Activated CD8-positive, alpha-beta memory T cell treated with anti-CD3 and anti-CD28 coated beads, Interleukin-2, amount 10 ng/mL, durations not matched to agents 7 days and 5 days (primary cell): Measurements from ENCODE around the gene OR51V1. TPM values are rescaled to one million over a fixed set of nuclear protein-coding genes. Genes with fewer than 3 reads are reported as not detected.
"Not testable (repeated sequence)": the region's sequence is repeated elsewhere in the genome, so short reads cannot be mapped to it uniquely, and the experiment has no call there.

Experiments used
- ATAC-seq: fragments of 150-1000 bp; cut with Tn5 transposase; one replicate; pipeline ENCODE4 v1.10.0; 2021; ENCODE audit warnings: moderate library complexity
- CTCF ChIA-PET: fragments of 350-600 bp; sonication (Branson Sonifier 250); formaldehyde crosslinking; loops from one replicate; lab custom pipeline; 2021; ENCODE audit warnings: antibody characterized with exemption; lab: Charles Lee
- DNase-seq: peaks from one replicate; pipeline ENCODE4 v3.0.0-alpha.2; 2020
- H3K27ac Mint-ChIP-seq: one replicate; pipeline ENCODE4 v1.8.0; 2021; ENCODE audit warnings: mild to moderate bottlenecking, mixed read lengths
- H3K27me3 Mint-ChIP-seq: one replicate; pipeline ENCODE4 v1.8.0; 2021; ENCODE audit warnings: mixed read lengths
- H3K36me3 Mint-ChIP-seq: one replicate; pipeline ENCODE4 v1.8.0; 2021; ENCODE audit warnings: mild to moderate bottlenecking, mixed read lengths
- H3K4me1 Mint-ChIP-seq: one replicate; pipeline ENCODE4 v1.8.0; 2021; ENCODE audit warnings: mixed read lengths
- H3K4me3 Mint-ChIP-seq: one replicate; pipeline ENCODE4 v1.8.0; 2021; ENCODE audit warnings: mild to moderate bottlenecking, moderate library complexity, mixed read lengths
- H3K9me3 Mint-ChIP-seq: one replicate; pipeline ENCODE4 v1.8.0; 2022; ENCODE audit warnings: low read depth, mixed read lengths
- total RNA-seq, 2 experiments: library from RNA; stranded (reverse); gene quantifications; one replicate each; pipeline ENCODE4 v1.2.3, GENCODE V29; 2021

Gene OR51V1, protein sequence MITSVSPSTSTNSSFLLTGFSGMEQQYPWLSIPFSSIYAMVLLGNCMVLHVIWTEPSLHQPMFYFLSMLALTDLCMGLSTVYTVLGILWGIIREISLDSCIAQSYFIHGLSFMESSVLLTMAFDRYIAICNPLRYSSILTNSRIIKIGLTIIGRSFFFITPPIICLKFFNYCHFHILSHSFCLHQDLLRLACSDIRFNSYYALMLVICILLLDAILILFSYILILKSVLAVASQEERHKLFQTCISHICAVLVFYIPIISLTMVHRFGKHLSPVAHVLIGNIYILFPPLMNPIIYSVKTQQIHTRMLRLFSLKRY
- not detected for total RNA-seq

DNA sequence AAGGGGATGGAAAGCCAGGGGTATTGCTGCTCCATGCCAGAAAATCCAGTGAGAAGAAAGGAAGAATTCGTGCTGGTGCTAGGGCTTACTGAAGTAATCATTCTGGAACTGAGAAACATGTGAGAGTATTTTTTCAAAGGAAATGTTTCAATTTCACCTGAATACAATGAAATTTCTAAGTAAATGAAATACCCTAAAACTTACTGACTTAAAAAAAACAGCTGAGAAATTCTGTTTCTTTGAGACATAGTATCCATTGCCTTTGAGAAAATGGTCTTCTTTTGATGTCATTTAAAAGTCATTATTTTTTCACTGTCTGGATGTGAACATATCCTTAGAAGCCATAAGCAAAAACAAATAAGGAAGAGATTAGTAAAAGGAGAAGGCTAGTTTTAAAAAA, at the start of gene OR51V1:
Gene OR51V1 (minus strand): TSS at position 101 of the 400 bp plus-strand sequence. CDS start 0 bp downstream, at position 101.
- no peak within 1 kb of the TSS for H3K27ac Mint-ChIP-seq
- no peaks in the 10 kb centered on the region for H3K36me3 Mint-ChIP-seq
- ATAC-seq (no peak), DNase-seq (no peak)
- CTCF ChIA-PET = no interaction called here
- no peaks in the 10 kb centered on the region for H3K9me3 Mint-ChIP-seq
- H3K4me1 Mint-ChIP-seq = no peaks in the 10 kb centered on the region
- H3K4me3 Mint-ChIP-seq = no peak within 1 kb of the TSS
- no peaks in the 10 kb centered on the region for H3K27me3 Mint-ChIP-seq

DNA sequence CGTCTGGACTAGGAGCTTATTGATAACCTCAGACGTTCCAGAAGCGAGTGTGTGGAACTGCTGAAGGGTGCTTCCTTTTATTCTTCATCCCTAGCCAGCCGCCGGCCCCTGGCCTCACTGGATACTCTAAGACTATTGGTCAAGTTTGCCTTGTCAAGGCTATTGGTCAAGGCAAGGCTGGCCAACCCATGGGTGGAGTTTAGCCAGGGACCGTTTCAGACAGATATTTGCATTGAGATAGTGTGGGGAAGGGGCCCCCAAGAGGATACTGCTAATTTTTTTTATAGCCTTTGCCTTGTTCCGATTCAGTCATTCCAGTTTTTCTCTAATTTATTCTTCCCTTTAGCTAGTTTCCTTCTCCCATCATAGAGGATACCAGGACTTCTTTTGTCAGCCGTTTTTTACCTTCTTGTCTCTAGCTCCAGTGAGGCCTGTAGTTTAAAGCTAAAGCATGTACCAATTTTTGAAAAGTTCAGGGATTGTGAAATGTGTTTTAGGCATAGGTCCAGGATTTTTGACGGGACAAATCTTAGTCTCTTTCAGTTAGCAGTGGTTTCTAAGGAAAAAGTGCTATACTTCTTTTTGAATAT, 49.4 kb upstream of the OR51V1 start, which contains the start of gene HBG1:
Gene HBG1 (minus strand): TSS at position 51 of the 590 bp plus-strand sequence. CDS start 53 bp downstream, outside the sequence.
- CTCF ChIA-PET, H3K9me3 Mint-ChIP-seq, H3K27me3 Mint-ChIP-seq, H3K4me3 Mint-ChIP-seq, H3K36me3 Mint-ChIP-seq, ATAC-seq, H3K27ac Mint-ChIP-seq, H3K4me1 Mint-ChIP-seq, DNase-seq: not testable (repeated sequence)

DNA sequence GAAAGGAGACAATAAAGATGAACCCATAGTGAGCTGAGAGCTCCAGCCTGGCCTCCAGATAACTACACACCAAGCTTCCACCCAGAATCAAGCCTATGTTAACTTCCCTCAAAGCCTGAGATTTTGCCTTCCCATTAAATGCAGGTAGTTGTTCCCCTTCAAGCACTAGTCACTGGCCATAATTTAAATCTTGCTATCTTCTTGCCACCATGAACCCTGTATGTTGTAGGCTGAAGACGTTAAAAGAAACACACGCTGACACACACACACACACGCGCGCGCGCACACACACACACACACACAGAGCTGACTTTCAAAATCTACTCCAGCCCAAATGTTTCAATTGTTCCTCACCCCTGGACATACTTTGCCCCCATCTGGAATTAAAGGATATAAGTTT, 48.0 kb upstream of the OR51V1 start:
- H3K27me3 Mint-ChIP-seq, CTCF ChIA-PET, ATAC-seq, H3K27ac Mint-ChIP-seq, H3K36me3 Mint-ChIP-seq, H3K9me3 Mint-ChIP-seq, H3K4me3 Mint-ChIP-seq, DNase-seq, H3K4me1 Mint-ChIP-seq: not testable (repeated sequence)

DNA sequence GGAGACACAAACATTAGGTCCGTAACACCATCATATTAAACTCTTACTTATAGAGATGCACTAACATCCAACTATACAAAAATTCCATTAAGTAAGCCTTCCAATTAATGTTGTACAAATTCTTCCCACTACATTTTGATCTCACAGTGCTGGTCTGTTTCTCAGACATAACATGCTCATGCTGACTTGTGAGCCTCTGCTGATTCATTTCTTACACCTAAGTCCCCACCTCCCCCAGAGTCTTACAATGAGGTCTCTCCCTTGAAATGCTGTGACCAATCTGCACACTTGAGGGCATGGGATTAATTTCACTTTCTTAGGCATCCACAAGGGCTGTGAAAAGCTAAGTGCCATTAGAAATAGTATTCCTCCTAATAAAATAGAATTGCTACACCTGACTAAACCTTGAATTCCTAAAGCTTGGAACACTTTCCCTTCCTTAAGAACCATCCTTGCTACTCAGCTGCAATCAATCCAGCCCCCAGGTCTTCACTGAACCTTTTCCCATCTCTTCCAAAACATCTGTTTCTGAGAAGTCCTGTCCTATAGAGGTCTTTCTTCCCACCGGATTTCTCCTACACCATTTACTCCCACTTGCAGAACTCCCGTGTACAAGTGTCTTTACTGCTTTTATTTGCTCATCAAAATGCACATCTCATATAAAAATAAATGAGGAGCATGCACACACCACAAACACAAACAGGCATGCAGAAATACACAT, 47.1 kb upstream of the OR51V1 start:
- no peak for DNase-seq
- Mint-ChIP-seq H3K27ac (no peak overlapping the region), H3K36me3 (no peaks in the 10 kb centered on the region), H3K4me1 (no peaks in the 10 kb centered on the region), H3K4me3 (no peak overlapping the region), H3K9me3 (no peaks in the 10 kb centered on the region), H3K27me3 (peaks cover 2% of the 10 kb centered on the region)
- no peak for ATAC-seq
- CTCF ChIA-PET = no interaction called here

DNA sequence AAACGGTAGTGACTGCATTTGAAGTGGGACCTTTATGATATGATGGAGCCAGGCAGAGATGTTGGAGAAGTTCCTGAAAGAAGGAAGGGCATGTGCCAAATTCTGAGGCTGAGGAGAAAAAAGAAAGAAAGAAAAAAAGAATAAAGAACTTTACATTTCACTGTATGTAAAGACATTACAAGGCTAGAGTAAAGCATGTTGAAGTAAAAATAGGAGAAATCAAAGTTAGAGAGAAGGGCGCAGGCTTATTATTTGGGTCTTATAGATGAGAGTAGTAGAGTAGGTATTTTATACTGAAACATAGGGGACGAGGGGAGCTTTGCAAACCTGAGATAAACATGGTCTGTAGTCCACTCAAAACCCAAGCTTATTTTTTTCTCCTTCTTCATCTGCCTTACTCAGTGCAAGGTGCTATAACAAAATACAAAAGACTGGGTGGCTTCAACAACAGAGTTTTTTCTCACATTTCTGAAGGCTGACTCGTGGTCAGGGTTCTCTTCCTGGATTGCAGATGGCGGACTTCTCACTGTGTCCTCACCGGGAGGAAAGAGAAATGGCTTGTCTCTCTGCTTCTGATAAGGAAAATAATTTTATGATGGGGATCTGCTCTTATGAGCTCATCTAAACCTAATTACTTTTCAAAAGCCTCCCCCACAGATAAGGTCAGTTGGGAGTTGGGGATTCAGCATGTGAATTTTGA, 46.4 kb upstream of the OR51V1 start:
- DNase-seq (no peak), ATAC-seq (no peak)
- H3K36me3 Mint-ChIP-seq = no peaks in the 10 kb centered on the region
- CTCF ChIA-PET = no interaction called here
- H3K9me3 Mint-ChIP-seq = no peaks in the 10 kb centered on the region
- no peaks in the 10 kb centered on the region for H3K4me1 Mint-ChIP-seq
- H3K27ac Mint-ChIP-seq = no peak overlapping the region
- no peak overlapping the region for H3K4me3 Mint-ChIP-seq
- peaks cover 2% of the 10 kb centered on the region for H3K27me3 Mint-ChIP-seq

DNA sequence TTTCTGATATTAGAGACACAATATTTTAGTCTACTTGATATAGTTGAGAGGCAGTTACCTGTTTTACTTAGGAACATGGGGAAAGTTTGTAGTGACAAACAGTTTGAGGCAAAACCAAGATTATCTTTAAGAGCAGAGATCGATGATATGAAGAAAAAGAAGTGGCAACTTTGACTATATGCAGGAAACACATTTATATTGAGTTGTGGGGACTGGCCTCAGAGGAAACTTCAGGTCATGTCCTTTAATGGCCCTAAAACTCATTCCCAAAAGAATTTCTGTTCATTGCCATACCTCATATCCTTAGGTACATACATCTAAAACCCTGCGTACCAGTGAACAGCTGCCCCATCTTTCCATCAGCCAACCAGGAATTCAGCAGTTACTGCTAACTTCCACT, 44.7 kb upstream of the OR51V1 start:
- H3K27me3 Mint-ChIP-seq = peaks cover 2% of the 10 kb centered on the region
- H3K9me3 Mint-ChIP-seq = no peaks in the 10 kb centered on the region
- no peak for ATAC-seq
- H3K36me3 Mint-ChIP-seq = no peaks in the 10 kb centered on the region
- no peak overlapping the region for H3K4me3 Mint-ChIP-seq
- DNase-seq = no peak
- H3K27ac Mint-ChIP-seq = no peak overlapping the region
- H3K4me1 Mint-ChIP-seq = no peaks in the 10 kb centered on the region
- CTCF ChIA-PET = no interaction called here

DNA sequence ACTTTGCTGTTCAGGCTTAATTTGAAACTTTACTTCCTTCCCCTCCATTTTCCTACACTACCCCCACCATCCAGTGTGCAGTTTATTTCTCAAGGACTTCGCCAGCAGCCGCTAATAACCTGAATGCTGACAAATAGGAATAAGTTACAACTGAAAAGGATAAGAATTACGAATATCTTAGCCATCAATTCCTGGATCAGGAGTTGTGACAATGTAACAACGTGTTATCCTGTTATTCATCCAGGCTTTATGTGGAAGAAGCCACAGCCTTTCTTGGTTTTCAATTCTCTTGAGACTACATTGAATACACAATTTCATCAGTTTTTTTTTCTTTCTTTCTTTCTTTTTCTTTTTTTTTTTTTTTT, 43.3 kb upstream of the OR51V1 start:
- H3K27me3 Mint-ChIP-seq = peaks cover 2% of the 10 kb centered on the region
- CTCF ChIA-PET = no interaction called here
- H3K36me3 Mint-ChIP-seq = no peaks in the 10 kb centered on the region
- H3K27ac Mint-ChIP-seq = no peak overlapping the region
- ATAC-seq (no peak), DNase-seq (no peak)
- no peak overlapping the region for H3K4me3 Mint-ChIP-seq
- H3K4me1 Mint-ChIP-seq = no peaks in the 10 kb centered on the region
- no peaks in the 10 kb centered on the region for H3K9me3 Mint-ChIP-seq

DNA sequence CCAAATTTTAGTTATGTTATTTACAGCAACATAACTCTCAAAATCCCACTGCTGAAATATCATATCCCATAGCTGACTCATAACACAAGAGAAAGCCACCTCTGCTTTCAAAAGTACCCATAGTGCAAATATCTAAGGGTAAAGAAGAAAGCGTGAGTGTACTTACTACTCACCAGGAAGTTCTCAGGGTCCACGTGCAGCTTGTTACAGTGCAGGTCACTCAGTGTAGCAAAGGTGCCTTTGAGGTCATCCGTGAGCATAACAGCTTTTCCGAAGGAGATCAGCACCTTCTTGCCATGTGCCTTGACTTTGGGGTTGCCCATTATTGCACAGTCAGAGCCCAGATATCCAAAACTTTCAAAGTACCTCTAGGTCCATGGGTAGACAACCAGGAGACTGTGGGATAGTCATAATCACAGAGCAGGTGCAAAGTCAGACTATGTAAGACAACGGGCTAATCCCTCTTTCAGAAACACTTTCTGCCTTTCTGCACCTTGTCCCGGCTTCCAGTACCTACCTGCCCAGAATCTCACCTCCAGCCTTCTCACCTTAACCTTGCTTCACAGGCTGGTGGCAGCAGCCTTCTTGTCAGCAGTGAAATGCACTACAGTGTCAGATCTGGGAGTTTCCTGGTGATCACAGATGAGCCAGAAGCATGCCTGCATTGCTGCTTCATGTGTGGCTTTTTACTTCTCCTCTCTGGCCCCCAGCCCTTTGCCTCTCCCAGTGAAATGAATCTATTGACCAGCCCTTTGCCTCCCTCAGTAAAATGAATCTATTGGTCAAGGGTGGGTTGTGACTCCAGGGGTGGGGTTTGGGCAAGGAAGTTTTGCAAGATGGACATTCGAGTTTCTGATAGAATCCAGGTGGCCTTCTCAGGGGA, 42.7 kb upstream of the OR51V1 start:
- CTCF ChIA-PET = no interaction called here
- DNase-seq (no peak), ATAC-seq (no peak)
- H3K36me3 Mint-ChIP-seq = no peaks in the 10 kb centered on the region
- no peak overlapping the region for H3K4me3 Mint-ChIP-seq
- no peaks in the 10 kb centered on the region for H3K4me1 Mint-ChIP-seq
- peaks cover 4% of the 10 kb centered on the region for H3K27me3 Mint-ChIP-seq
- no peak overlapping the region for H3K27ac Mint-ChIP-seq
- no peaks in the 10 kb centered on the region for H3K9me3 Mint-ChIP-seq

DNA sequence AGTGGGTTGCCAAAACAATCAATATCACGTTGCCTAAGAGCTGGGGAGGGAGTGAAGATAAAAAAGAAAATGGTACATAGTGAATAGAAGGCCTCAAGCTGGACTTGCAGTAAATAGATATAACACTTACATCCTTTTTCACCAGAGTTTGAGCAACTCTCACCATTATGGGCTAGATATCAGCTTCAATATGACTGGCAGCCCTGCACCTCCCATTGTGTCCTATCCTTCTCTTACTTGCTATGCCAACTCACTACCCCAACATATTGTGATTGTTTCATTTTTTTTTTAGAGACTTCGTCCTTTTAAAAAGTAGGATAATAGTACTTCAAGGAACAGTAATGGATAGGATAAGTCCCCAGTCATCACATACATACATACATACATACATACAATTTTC, 41.7 kb upstream of the OR51V1 start:
- CTCF ChIA-PET = no interaction called here
- Mint-ChIP-seq H3K36me3 (no peaks in the 10 kb centered on the region), H3K27ac (no peak overlapping the region), H3K27me3 (peaks cover 5% of the 10 kb centered on the region), H3K4me3 (no peak overlapping the region), H3K4me1 (no peaks in the 10 kb centered on the region), H3K9me3 (no peaks in the 10 kb centered on the region)
- ATAC-seq = no peak
- no peak for DNase-seq

DNA sequence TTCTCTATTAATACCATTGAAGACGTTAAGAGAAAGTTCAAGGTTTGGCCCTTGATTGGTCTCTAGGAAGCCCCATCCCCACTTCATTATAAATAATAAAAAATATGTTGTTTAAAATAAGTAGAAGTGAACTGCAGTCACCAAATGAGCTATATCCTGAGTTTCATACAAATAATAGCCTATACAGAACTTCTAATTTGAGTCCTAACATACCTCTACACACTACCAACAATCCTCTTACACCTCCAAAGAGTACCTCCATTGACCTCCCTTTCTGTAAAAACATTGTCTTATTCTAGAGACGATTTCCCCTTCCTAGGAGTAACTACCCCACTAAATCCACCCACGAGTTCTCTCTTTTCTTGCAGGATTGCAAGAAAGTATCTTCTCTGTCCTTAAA, 41.0 kb upstream of the OR51V1 start:
- no peaks in the 10 kb centered on the region for H3K36me3 Mint-ChIP-seq
- ATAC-seq = no peak
- CTCF ChIA-PET = no interaction called here
- H3K4me3 Mint-ChIP-seq = no peak overlapping the region
- H3K9me3 Mint-ChIP-seq = no peaks in the 10 kb centered on the region
- peaks cover 5% of the 10 kb centered on the region for H3K27me3 Mint-ChIP-seq
- no peak for DNase-seq
- no peaks in the 10 kb centered on the region for H3K4me1 Mint-ChIP-seq
- H3K27ac Mint-ChIP-seq = no peak overlapping the region

DNA sequence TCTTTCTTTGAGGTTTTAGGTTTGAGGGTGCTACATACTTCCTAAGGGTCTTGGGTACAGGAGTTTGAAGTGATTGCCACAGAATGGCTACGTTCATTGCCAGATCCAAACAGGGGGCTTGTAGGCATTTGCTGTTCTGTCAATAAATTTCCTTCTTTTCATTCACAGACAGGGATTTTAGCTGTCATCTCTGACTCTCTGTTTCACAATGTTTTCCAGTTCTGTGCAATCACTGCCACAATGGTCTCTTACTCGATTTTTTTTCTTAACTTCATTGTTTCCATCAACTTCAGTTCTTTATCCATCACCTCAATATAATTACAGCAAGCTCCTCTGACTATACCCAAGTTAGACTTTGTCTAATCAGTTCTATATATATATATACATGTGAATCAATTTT, 40.0 kb upstream of the OR51V1 start:
- Mint-ChIP-seq H3K27ac (no peak overlapping the region), H3K27me3 (peaks cover 13% of the 10 kb centered on the region), H3K4me1 (no peaks in the 10 kb centered on the region), H3K4me3 (no peak overlapping the region), H3K36me3 (no peaks in the 10 kb centered on the region), H3K9me3 (no peaks in the 10 kb centered on the region)
- CTCF ChIA-PET = no interaction called here
- ATAC-seq (no peak), DNase-seq (no peak)

DNA sequence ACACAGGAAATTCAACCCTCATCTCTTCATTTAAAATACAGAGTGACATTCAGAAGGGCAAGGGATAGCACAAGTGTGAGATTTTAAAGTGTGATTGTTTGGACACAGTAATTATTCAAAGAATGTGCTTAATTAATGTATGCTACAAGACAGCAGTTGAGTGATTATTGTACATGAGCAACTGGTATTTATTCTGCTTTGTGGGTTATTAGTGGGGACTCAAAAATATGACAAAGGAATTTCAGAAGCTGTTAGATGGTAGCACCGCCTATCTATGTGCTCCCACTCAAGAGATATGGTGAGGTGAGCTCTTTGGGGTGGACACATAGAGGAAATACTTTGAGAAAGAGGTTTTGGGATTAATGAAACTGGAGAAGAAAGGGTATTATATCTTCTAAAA, 39.6 kb upstream of the OR51V1 start:
- DNase-seq (no peak), ATAC-seq (no peak)
- H3K9me3 Mint-ChIP-seq = no peaks in the 10 kb centered on the region
- H3K4me1 Mint-ChIP-seq = no peaks in the 10 kb centered on the region
- peaks cover 16% of the 10 kb centered on the region for H3K27me3 Mint-ChIP-seq
- no peaks in the 10 kb centered on the region for H3K36me3 Mint-ChIP-seq
- CTCF ChIA-PET = no interaction called here
- H3K27ac Mint-ChIP-seq = no peak overlapping the region
- H3K4me3 Mint-ChIP-seq = no peak overlapping the region

DNA sequence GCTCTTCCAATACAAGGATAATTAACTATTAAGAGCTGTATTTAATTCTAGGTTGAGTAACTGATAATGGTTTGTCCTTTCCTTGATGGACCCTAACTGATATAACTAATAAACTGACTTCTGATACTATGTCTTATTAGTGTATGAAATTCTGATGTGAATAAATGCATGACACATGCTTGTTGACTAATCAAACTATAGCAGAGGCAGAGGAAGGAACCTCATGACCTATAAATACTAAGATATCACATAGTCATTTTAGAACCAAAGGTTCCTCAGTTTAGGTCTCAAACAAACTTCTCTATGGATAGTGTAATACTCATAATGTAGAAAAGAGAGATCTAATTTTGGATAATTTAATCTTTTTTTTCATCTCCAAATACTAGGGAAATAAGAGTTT, 38.6 kb upstream of the OR51V1 start:
- Mint-ChIP-seq H3K4me3 (no peak overlapping the region), H3K4me1 (peaks cover 6% of the 10 kb centered on the region), H3K9me3 (no peaks in the 10 kb centered on the region), H3K27ac (no peak overlapping the region), H3K36me3 (no peaks in the 10 kb centered on the region), H3K27me3 (peaks cover 16% of the 10 kb centered on the region)
- DNase-seq (no peak), ATAC-seq (no peak)
- CTCF ChIA-PET = no interaction called here
